GM19099 (cell line): ENCODE results near the gene TBC1D4.

ENCODE experiments used
- POLR2A ChIP-seq: IDR thresholded peaks from 3 replicates; pipeline ENCODE4 v1.6.1; 2011; ENCODE audit warnings: low read depth; ENCODE audit not compliant: insufficient read length; ENCODE audit errors: extremely low read depth

TBC1D4 gene

DNA sequence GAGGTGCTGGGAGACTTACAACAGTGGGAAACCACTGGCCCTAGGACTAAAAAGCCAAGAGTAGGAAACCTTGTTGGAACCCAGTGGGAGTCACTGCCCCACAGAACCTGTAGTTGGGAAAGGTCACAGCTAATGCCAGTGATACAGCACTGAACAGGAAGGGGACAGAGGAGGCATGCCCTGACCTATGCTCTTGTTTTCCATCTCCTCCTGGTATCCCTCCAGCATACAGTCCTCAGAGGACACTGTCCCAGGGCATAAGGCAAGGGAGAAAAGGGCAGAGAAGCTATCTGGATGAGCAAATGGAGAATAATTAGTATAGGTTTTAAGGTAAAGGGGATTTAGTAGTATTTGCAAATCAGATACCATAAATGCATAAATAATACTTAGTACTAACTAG lies 11.2 kb upstream of the TBC1D4 start:
- no peak for TF ChIP-seq POLR2A

GRCh38 chr13:75492389-75492788 lies 10.4 kb upstream of the TBC1D4 start:
- no peak for TF ChIP-seq POLR2A

DNA sequence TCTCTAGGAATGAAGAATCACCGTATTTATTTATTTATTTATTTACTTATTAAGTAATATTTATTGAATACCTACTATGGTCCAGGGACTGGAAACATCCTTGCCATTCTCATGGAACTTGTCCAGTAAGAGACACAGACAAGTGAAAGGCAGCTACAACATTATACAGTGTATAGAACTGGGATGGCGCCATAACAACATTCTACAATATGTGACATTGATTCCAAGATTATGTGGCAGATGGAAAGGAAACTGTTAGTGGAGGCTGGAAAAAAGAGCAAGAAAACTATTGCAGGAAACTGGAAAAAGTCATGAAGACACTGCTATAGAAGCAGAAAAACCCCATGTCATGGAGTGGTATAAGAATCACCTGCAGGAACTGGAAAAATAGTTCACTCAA lies 9.4 kb upstream of the TBC1D4 start:
- no peak for TF ChIP-seq POLR2A

DNA sequence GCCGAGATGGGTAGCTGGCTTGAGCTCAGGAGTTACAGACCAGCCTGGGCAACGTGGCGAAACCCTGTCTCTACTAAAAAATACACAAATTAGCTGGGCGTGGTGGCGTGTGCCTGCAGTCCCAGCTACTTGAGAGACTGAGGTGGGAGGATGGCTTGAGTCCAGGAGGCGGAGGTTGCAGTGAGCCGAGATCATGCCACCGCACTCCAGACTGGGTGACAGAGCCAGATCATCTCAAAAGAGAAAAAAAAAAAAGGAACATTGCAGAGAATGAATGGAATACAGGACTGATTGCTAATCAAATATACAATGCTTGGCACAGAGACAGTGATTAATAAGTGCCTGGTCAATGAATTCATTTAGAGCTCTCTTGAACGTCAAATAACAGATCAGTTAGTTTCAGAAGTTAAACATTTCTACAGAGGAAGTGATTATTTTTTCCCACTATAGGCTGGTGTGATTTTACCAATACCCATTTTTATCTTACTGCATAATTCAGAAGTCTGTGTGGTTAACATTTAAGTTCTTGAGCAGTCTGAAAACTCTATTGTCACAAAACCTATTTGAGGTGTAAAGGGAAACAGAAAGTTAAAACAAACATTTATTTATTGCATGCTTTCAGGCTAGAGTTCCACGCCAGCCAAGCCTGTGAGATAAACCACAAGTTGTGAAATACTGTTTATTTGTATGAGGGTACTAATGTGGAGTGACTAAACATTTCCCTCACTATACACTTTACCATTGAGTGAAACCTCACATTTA lies 7.7 kb upstream of the TBC1D4 start:
- TF ChIP-seq POLR2A, result no peak

- TF ChIP-seq POLR2A, result no peak
Measured at GRCh38 chr13:75486146-75487062, 4.4 kb upstream of the TBC1D4 start.

- TF ChIP-seq POLR2A, result no peak
Measured at GRCh38 chr13:75485286-75486062, 3.5 kb upstream of the TBC1D4 start.

DNA sequence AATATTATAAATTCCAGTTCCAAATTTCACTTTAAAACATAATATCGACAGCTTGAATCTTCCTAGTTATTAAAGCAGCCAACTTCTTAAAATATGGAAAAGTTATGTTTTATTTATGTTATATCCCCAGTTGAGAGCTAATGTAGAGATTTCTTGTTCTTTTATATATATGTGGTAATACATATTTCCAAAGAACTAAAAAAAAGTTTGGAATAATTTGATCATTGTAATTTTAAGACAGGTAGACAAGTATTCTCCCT lies 781 bp upstream of the TBC1D4 start:
- TF ChIP-seq POLR2A, result no peak

DNA sequence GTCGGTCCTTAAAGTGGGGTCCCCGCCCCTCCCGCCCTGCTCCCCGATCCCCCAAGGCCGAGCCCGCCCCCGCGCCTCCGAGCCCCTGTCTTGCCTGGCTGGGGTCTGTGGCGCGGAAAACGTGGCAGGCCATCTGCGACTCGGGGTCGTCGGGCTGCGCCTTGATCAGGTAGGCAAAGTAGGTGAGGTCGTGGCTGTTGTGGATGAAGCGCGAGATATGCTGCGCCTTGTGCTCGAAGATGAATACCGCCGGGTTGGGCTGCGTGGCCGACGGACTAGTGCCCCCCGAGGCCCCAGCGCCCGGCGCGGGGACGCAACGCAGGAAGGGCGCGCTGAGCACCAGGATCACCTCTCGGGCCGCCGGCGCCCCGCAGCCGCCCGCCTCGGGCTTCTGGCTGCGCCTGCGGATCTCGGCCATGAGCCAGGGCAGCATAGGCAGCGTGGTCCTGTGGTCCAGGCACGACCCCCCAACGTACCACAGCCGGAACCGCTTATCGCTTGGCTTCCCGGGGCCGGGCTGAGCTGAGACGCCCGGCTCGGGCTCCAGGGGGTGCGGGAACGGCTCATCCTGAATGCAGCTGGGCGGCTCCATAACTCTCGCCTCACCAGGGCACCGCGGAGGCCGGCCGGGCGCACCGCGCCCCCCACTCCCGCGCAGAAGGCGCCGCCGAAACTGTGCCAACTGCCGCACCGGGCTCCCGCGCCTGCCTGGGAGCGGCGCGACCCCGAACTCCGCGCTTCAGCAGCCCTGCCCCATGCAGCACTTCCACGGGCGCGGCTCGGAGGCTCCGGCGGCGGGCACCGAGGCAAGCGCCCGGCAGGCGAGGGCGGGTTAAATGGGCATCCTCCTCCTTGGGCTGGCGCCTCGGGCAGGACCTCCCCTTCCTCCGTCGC lies 546 bp downstream of the TBC1D4 start:
- TF ChIP-seq POLR2A, result no peak

DNA sequence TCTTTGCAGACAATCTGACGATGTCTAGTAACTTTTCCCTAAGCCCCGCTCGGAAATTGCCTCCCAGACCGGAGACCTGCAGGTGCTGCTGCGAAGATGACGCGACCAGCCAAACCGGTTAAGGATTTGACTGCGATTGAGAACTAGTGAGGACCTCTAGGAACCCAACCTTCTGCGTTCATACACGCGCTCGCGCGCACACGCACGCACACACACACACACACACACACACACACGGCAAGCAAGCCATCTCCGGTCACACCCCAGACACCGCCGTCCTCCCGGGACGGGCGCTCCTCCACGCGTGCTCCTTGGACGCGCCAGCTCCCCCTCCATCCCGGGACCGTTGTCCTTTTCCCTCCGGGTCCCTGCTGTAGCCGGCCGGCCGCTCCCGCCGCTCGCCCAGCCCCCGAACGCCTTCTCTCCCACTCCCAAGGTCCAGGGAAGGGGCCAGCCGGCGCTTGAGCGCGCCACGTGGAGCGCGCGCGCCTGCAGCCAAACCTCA lies 1.2 kb downstream of the TBC1D4 start:
- TF ChIP-seq POLR2A, result no peak

DNA sequence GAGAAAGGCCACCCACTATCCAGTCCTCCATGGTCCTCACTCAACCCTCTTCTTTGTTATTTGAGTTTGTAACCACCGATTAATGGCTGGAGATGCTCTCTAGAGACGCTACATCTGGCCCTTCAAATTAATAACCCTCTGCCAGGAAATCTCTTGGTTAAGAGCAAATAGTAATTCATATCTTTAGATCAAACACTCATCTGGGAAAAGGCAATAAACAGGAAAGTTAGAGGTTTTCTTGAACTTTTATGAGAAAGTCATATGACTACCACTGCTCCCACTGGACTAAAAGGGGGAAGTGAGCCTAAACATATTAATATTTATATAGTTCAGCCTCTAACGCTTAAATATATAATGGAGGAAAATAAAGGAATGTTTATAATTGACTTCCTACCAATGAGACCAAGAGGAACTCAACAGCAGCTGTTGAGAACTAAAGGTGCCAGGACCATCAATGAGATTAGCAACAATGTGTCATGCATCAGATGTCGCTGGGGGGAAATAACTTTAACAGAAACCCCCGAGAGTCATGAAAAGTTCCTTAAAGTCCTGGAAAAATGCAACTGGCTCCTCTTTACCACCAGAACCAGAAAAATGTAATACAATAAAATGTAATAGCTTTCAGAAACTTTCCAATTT lies 2.7 kb downstream of the TBC1D4 start:
- no peak for TF ChIP-seq POLR2A

- no peak for TF ChIP-seq POLR2A
Measured at GRCh38 chr13:75478659-75479058, 3.3 kb downstream of the TBC1D4 start.

GRCh38 chr13:75474956-75475355 lies 7.0 kb downstream of the TBC1D4 start:
- no peak for TF ChIP-seq POLR2A

DNA sequence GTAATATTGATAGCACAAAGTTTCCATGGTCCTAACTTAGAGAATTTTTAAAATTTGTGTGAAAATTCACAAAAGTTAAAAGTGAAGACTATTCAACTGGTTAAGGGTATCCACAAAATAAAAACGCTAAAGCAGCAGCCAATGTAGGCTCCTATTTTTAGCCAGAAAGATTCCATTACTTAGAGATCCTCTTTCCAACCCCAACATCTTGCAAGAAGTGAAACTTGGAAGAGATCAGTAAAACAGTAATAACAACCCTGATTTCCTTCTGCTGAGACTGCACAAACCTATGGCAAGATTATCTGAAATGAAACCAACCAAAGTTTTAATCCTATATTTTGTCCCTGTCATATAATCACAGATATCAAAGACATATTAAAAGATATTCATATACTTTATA lies 8.5 kb downstream of the TBC1D4 start:
- no peak for TF ChIP-seq POLR2A

DNA sequence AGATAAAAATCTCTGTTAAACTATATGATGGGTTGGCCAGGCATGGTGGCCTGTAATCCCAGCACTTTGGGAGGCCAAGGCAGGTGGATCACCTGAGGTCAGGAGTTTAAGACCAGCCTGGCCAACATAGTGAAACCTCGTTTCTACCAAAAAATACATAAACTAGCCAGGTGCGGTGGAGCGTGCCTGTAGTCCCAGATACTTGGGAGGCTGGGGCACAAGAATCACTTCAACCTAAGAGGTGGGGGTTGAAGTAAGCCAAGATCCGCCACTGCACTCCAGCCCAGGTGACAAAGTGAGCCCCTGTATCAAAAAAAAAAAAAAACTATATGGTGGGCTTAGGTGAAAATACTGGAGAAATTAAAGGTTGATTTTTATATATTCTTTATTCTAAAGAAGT lies 11.3 kb downstream of the TBC1D4 start:
- no peak for TF ChIP-seq POLR2A

GRCh38 chr13:75469047-75469446 lies 12.9 kb downstream of the TBC1D4 start:
- TF ChIP-seq POLR2A, result no peak

- no peak for TF ChIP-seq POLR2A
Measured at GRCh38 chr13:75468602-75469001, 13.4 kb downstream of the TBC1D4 start.
